K562 (cell line): ENCODE measurements around the gene EXT2. TPM values are rescaled to one million over a fixed set of nuclear protein-coding genes. Genes with fewer than 3 reads are reported as not detected.

Experiments used
- CAMTA2 ChIP-seq: fragments of 250-450 bp; sonication (Bioruptor Pico); conservative IDR thresholded peaks from 2 replicates; pipeline ENCODE4 v1.5.1; 2022
- DDX20 ChIP-seq: fragments of 450-650 bp; IDR thresholded peaks from 2 replicates; pipeline ENCODE4 v1.6.1; 2016; ENCODE audit warnings: missing genetic modification characterization, low read depth, mild to moderate bottlenecking, missing compliant biosample characterization, moderate library complexity
- FOXM1 ChIP-seq, 2 experiments: fragments of 450-650 bp in 1 of 2; sonication (generic) in 1 of 2; formaldehyde crosslinking in 1 of 2; IDR thresholded peaks; 2 replicates each; pipeline versions ENCODE4 v1.6.1 to v1.9.0; 2017 to 2022; ENCODE audit warnings: low read depth in 2 of 2, mild to moderate bottlenecking in 2 of 2, missing genetic modification reagents in 1 of 2, moderate library complexity in 1 of 2
- MXD1 ChIP-seq: fragments of 250-450 bp; sonication (Bioruptor Pico); IDR thresholded peaks from 2 replicates; pipeline ENCODE4 v1.8.0; 2021; ENCODE audit warnings: borderline replicate concordance, mild to moderate bottlenecking, moderate library complexity; ENCODE audit not compliant: poor library complexity, severe bottlenecking
- PHF21A ChIP-seq: fragments of 450-650 bp; IDR thresholded peaks from 2 replicates; pipeline ENCODE4 v1.6.1; 2017; ENCODE audit warnings: low read depth, borderline replicate concordance
- PREB ChIP-seq: sonication (generic); formaldehyde crosslinking; IDR thresholded peaks from 2 replicates; pipeline ENCODE4 v1.8.1; 2023; ENCODE audit warnings: mild to moderate bottlenecking, missing genetic modification reagents
- SMARCA5 ChIP-seq: fragments of 450-650 bp; IDR thresholded peaks from 2 replicates; pipeline ENCODE4 v1.6.1; 2016
- STAT5A ChIP-seq: IDR thresholded peaks from 2 replicates; pipeline ENCODE4 v1.6.1; 2012; ENCODE audit warnings: low read length, inconsistent platforms, borderline replicate concordance
- TEAD4 ChIP-seq, 2 experiments: sonication (generic) in 1 of 2; formaldehyde crosslinking in 1 of 2; IDR thresholded peaks; 2 replicates each; pipeline versions ENCODE4 v1.6.1 to v1.8.0; 2012 to 2022; ENCODE audit warnings: borderline replicate concordance in 1 of 2, inconsistent platforms in 1 of 2, low read length in 1 of 2, mild to moderate bottlenecking in 1 of 2, missing genetic modification reagents in 1 of 2
- TRIM24 ChIP-seq, 2 experiments: fragments of 450-650 bp; IDR thresholded peaks; 2 replicates each; pipeline ENCODE4 v1.6.1; 2016
- TSC22D4 ChIP-seq: fragments of 450-650 bp; IDR thresholded peaks from 2 replicates; pipeline ENCODE4 v1.6.1; 2016; ENCODE audit warnings: missing genetic modification characterization, missing biosample characterization, control low read depth
- YBX1 ChIP-seq: fragments of 450-650 bp; IDR thresholded peaks from 2 replicates; pipeline ENCODE4 v1.7.1; 2016; ENCODE audit warnings: mild to moderate bottlenecking
- ZC3H4 ChIP-seq: sonication (generic); formaldehyde crosslinking; IDR thresholded peaks from 2 replicates; pipeline ENCODE4 v1.9.0; 2021; ENCODE audit warnings: missing genetic modification reagents, borderline replicate concordance
- ZFX ChIP-seq: sonication (generic); formaldehyde crosslinking; IDR thresholded peaks from 2 replicates; pipeline ENCODE4 v1.8.0; 2022; ENCODE audit warnings: mild to moderate bottlenecking, missing genetic modification reagents, moderate library complexity
- ZNF232 ChIP-seq: sonication (generic); formaldehyde crosslinking; IDR thresholded peaks from 2 replicates; pipeline ENCODE4 v1.8.0; 2022; ENCODE audit warnings: mild to moderate bottlenecking, missing genetic modification reagents
- ZNF354B ChIP-seq: fragments of 250-450 bp; sonication (Bioruptor Pico); IDR thresholded peaks from 2 replicates; pipeline ENCODE4 v1.4.0; 2020
- ZNF408 ChIP-seq: fragments of 250-450 bp; sonication (Bioruptor Pico); IDR thresholded peaks from 2 replicates; pipeline ENCODE4 v1.4.0; 2020; ENCODE audit warnings: low read depth, mild to moderate bottlenecking, moderate library complexity
- ZNF696 ChIP-seq: fragments of 250-450 bp; sonication (Bioruptor Pico); conservative IDR thresholded peaks from 2 replicates; pipeline ENCODE4 v1.4.0; 2020; ENCODE audit warnings: mild to moderate bottlenecking, moderate library complexity
- polyA plus RNA-seq, 8 experiments: library from polyadenylated mRNA; depleted of rRNA in 4 of 8; stranded (reverse) in 5 of 8; unstranded in 3 of 8; fragments of >200 nt; fragmentation: Nextera tagmentation in 2 of 8; fragmentation: Illumina TruSeq in 1 of 8; extraction: Ambion mirVana in 2 of 8; extraction: Trizol in 1 of 8; gene quantifications; 2 replicates each; pipeline versions ENCODE4 v1.2.1 to v1.2.3, GENCODE V29; 2011 to 2014; ENCODE audit warnings: inconsistent platforms in 1 of 8, missing spikeins in 1 of 8
- total RNA-seq, 7 experiments: library from RNA; depleted of rRNA in 6 of 7; stranded (reverse); fragments of >200 nt in 6 of 7; fragmentation: Illumina TruSeq in 2 of 7; extraction: Trizol in 2 of 7; gene quantifications; 2 replicates each; pipeline versions ENCODE4 v1.2.1 to v1.2.3, GENCODE V29; 2011 to 2021; ENCODE audit warnings: low replicate concordance in 1 of 7
- TF ChIP-seq, protein P1 (sequence below), 2 experiments: fragments of 200-800 bp in 1 of 2; sonication (Bioruptor generic) in 1 of 2; sonication (generic) in 1 of 2; formaldehyde crosslinking in 1 of 2; IDR thresholded peaks in 1 of 2; conservative IDR thresholded peaks in 1 of 2; 2 replicates each; pipeline versions ENCODE4 v1.5.0 to v1.6.1; 2016 to 2020; ENCODE audit warnings: missing compliant biosample characterization in 1 of 2, missing genetic modification characterization in 1 of 2, missing genetic modification reagents in 1 of 2
- TF ChIP-seq, protein P2 (sequence below): fragments of 150-350 bp; IDR thresholded peaks from 2 replicates; pipeline ENCODE4 v1.6.1; 2014; ENCODE audit warnings: low read depth, mild to moderate bottlenecking, low read length, borderline replicate concordance

The EXT2 gene
- total and polyA plus RNA-seq, 9 of the 15 experiments (the other 6 are each of a cell fraction or from before 2014, with no cell fraction given), result 7.5 to 52.1 (median 38.1) TPM

GRCh38 chr11:44269369-44270351 is 174.2 kb downstream of the EXT2 start (continued):
- TF ChIP-seq ZFX (CRISPR knock-in tag) (no peak), ZNF696 (CRISPR knock-in tag) (no peak), TRIM24 (IDR thresholded peaks at IDR 0.05) (peak; percentile 85 to 92), YBX1 (no peak), PHF21A (peak; percentile 62; the same call in 1 of the 2 replicates), TSC22D4 (tag) (no peak), TEAD4 (IDR thresholded peaks at IDR 0.05; ENCODE audit: low read length) (peak; percentile 93), TEAD4 (CRISPR knock-in tag; IDR thresholded peaks at IDR 0.05; ENCODE audit: borderline replicate concordance) (no peak), SMARCA5 (no peak), MXD1 (CRISPR knock-in tag) (no peak), STAT5A (peak; percentile 85), PREB (CRISPR knock-in tag) (no peak), ZNF232 (CRISPR knock-in tag) (no peak), DDX20 (no peak), ZC3H4 (no peak), ZNF408 (no peak), FOXM1 (IDR thresholded peaks at IDR 0.05; ENCODE audit: low read depth) (peak; percentile 80), FOXM1 (CRISPR knock-in tag; IDR thresholded peaks at IDR 0.05; ENCODE audit: low read depth) (no peak), ZNF354B (CRISPR knock-in tag) (no peak), CAMTA2 (CRISPR knock-in tag) (no peak)
- TF ChIP-seq, protein P1, sequence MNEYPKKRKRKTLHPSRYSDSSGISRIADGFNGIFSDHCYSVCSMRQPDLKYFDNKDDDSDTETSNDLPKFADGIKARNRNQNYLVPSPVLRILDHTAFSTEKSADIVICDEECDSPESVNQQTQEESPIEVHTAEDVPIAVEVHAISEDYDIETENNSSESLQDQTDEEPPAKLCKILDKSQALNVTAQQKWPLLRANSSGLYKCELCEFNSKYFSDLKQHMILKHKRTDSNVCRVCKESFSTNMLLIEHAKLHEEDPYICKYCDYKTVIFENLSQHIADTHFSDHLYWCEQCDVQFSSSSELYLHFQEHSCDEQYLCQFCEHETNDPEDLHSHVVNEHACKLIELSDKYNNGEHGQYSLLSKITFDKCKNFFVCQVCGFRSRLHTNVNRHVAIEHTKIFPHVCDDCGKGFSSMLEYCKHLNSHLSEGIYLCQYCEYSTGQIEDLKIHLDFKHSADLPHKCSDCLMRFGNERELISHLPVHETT (CRISPR knock-in tag; conservative IDR thresholded peaks at IDR 0.05 in 1 of 2, IDR thresholded peaks at IDR 0.05 in 1 of 2), result no peak; a peak in 1 of 4 replicates
- TF ChIP-seq, protein P2, sequence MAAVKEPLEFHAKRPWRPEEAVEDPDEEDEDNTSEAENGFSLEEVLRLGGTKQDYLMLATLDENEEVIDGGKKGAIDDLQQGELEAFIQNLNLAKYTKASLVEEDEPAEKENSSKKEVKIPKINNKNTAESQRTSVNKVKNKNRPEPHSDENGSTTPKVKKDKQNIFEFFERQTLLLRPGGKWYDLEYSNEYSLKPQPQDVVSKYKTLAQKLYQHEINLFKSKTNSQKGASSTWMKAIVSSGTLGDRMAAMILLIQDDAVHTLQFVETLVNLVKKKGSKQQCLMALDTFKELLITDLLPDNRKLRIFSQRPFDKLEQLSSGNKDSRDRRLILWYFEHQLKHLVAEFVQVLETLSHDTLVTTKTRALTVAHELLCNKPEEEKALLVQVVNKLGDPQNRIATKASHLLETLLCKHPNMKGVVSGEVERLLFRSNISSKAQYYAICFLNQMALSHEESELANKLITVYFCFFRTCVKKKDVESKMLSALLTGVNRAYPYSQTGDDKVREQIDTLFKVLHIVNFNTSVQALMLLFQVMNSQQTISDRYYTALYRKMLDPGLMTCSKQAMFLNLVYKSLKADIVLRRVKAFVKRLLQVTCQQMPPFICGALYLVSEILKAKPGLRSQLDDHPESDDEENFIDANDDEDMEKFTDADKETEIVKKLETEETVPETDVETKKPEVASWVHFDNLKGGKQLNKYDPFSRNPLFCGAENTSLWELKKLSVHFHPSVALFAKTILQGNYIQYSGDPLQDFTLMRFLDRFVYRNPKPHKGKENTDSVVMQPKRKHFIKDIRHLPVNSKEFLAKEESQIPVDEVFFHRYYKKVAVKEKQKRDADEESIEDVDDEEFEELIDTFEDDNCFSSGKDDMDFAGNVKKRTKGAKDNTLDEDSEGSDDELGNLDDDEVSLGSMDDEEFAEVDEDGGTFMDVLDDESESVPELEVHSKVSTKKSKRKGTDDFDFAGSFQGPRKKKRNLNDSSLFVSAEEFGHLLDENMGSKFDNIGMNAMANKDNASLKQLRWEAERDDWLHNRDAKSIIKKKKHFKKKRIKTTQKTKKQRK, result no peak
